Measurements from ENCODE around the gene CFAP46. TPM values are rescaled to one million over a fixed set of nuclear protein-coding genes. Genes with fewer than 3 reads are reported as not detected.

Gene CFAP46
- polyA plus RNA-seq, 3 donors = 0.07 TPM; not detected in 2

DNA sequence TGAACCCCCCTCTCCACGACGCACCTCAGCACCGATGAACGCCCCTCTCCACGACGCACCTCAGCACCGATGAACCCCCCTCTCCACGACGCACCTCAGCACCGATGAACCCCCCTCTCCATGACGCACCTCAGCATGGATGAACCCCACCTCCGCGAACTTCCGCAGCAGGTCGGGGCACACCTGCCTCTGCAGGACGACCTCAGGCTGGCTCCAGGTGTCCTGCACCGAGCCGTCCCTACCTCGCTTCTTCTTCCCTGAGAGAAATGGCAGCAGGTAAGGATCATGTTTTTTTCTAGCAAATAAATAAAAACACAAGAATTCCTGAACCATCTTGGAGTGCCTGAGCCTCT is 24.1 kb downstream of the CFAP46 start:
- Mint-ChIP-seq H3K27me3 (ENCODE audit: low read depth in 3 of 3) (peaks cover 0 to 4% (median 0%) of the 10 kb centered on the region in 3 donors), H3K4me3 (no peak overlapping the region), H3K9me3 (no peaks in the 10 kb centered on the region), H3K36me3 (no peaks in the 10 kb centered on the region), H3K27ac (no peak overlapping the region), H3K4me1 (no peaks in the 10 kb centered on the region)
- Histone ChIP-seq H3K9me3 (replicated peaks in 1 of 2; ENCODE audit: control insufficient read depth in 1 of 2, insufficient read depth in 1 of 2, low read length in 2 of 2) (no peaks in the 10 kb centered on the region), H3K79me2 (ENCODE audit: insufficient read depth, low read length) (no peaks in the 10 kb centered on the region), H3K27ac (ENCODE audit: low read depth in 1 of 2, low read length in 2 of 2) (no peak overlapping the region), H4K20me1 (ENCODE audit: insufficient read depth, low read length) (no peaks in the 10 kb centered on the region), H2AFZ (ENCODE audit: insufficient read depth, low read depth, low read length, poor library complexity, severe bottlenecking) (no peak overlapping the region), H3K27me3 (ENCODE audit: control insufficient read depth in 2 of 2, insufficient read depth in 2 of 2, low read length in 2 of 2) (no peaks in the 10 kb centered on the region), H3K36me3 (replicated peaks in 1 of 2; ENCODE audit: control insufficient read depth in 1 of 2, insufficient read depth in 2 of 2, low read length in 2 of 2) (no peaks in the 10 kb centered on the region), H3K4me1 (ENCODE audit: control insufficient read depth in 1 of 2, insufficient read depth in 2 of 2, low read length in 2 of 2) (no peaks in the 10 kb centered on the region), H3K4me3 (replicated peaks in 1 of 3; ENCODE audit: low read depth in 2 of 3, low read length in 3 of 3) (no peak overlapping the region), H3K9ac (ENCODE audit: insufficient read depth, low read length, poor library complexity, severe bottlenecking) (no peak overlapping the region), H3K4me2 (replicated peaks; ENCODE audit: extremely low read depth, low read length, poor library complexity, severe bottlenecking) (no peak overlapping the region)
- 97% methylated on average over 5 of the region's 19 CpGs for whole genome bisulfite sequencing (ENCODE audit: insufficient coverage)
- intact Hi-C loops (cut with micrococcal nuclease) = no loop called here
- DNase-seq = no peak
- no peak for TF ChIP-seq CTCF (IDR thresholded peaks at IDR 0.05)

DNA sequence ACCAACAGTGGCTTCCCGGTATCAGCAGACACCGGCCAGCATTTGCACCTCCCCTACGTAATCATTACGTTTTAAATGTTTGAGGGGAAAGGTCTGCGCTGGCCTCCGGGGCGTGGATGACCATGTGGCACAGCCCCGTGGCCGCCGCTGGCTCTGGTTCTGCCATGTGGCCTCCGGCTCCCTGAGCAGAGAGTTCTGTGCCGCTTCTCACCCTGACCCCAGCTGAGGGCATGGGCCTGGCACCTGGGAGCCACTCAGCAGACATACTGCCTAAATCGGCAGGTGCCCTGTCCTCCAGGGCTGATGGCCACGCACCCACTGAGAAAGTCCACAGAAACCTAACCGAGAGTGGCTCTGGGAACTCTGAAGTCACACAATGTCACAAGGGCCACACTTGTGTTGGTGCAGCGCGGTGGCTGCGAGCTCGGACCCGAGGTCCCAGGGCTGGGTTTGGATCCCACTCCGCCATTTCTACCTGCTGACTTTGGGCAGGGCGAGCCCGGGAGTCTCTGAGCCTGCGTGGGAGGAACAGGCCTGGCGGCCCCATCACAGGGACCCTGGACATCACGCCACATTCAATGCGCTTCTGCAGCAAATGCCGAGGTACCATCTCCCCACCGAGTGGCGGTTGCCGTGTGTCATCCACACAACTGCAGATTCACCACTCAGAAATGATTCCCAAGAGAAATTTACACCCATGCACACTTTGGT is 25.3 kb downstream of the CFAP46 start:
- H3K4me1 ChIP-seq (ENCODE audit: control insufficient read depth in 1 of 2, insufficient read depth in 2 of 2, low read length in 2 of 2) = no peaks in the 10 kb centered on the region
- H2AFZ ChIP-seq (ENCODE audit: insufficient read depth, low read depth, low read length, poor library complexity, severe bottlenecking) = no peak overlapping the region
- H3K36me3 ChIP-seq (replicated peaks in 1 of 2; ENCODE audit: control insufficient read depth in 1 of 2, insufficient read depth in 2 of 2, low read length in 2 of 2) = no peaks in the 10 kb centered on the region
- H3K27me3 ChIP-seq (ENCODE audit: control insufficient read depth in 2 of 2, insufficient read depth in 2 of 2, low read length in 2 of 2) = no peaks in the 10 kb centered on the region
- no peak overlapping the region for H3K4me2 ChIP-seq (replicated peaks; ENCODE audit: extremely low read depth, low read length, poor library complexity, severe bottlenecking)
- H3K4me3 ChIP-seq (replicated peaks in 1 of 3; ENCODE audit: low read depth in 2 of 3, low read length in 3 of 3) = no peak overlapping the region
- Mint-ChIP-seq H3K4me1 (no peaks in the 10 kb centered on the region), H3K27ac (no peak overlapping the region), H3K27me3 (ENCODE audit: low read depth in 3 of 3) (peaks cover 0 to 4% (median under 1%) of the 10 kb centered on the region in 3 donors), H3K4me3 (no peak overlapping the region), H3K9me3 (no peaks in the 10 kb centered on the region), H3K36me3 (no peaks in the 10 kb centered on the region)
- intact Hi-C loops (cut with micrococcal nuclease) = no loop called here
- WGBS (ENCODE audit: insufficient coverage) = 94% methylated on average over 30 of the region's 31 CpGs
- TF ChIP-seq CTCF (IDR thresholded peaks at IDR 0.05) = no peak
- no peaks in the 10 kb centered on the region for H3K9me3 ChIP-seq (replicated peaks in 1 of 2; ENCODE audit: control insufficient read depth in 1 of 2, insufficient read depth in 1 of 2, low read length in 2 of 2)
- no peaks in the 10 kb centered on the region for H3K79me2 ChIP-seq (ENCODE audit: insufficient read depth, low read length)
- no peak overlapping the region for H3K27ac ChIP-seq (ENCODE audit: low read depth in 1 of 2, low read length in 2 of 2)
- no peaks in the 10 kb centered on the region for H4K20me1 ChIP-seq (ENCODE audit: insufficient read depth, low read length)
- DNase-seq = no peak
- H3K9ac ChIP-seq (ENCODE audit: insufficient read depth, low read length, poor library complexity, severe bottlenecking) = no peak overlapping the region

Data from CD14-positive monocyte (primary cell).